K562 (cell line): ENCODE results near the gene PIH1D1. TPM values are rescaled to one million over a fixed set of nuclear protein-coding genes. Genes with fewer than 3 reads are reported as not detected.

Experiments used
- CHD7 ChIP-seq: fragments of 200-600 bp; sonication (generic); IDR thresholded peaks from one replicate; pipeline ENCODE4 v1.6.1; 2012; ENCODE audit warnings: mild to moderate bottlenecking, low read depth, low read length, inconsistent platforms
- ESRRA ChIP-seq: fragments of 450-650 bp; IDR thresholded peaks from 2 replicates; pipeline ENCODE4 v1.6.1; 2014; ENCODE audit warnings: low read depth, mild to moderate bottlenecking, moderate library complexity, borderline replicate concordance
- KDM4B ChIP-seq, 2 experiments: fragments of 450-650 bp in 1 of 2; sonication (generic) in 1 of 2; IDR thresholded peaks; 2 replicates each; pipeline ENCODE4 v1.6.1; 2016 to 2017; ENCODE audit warnings: borderline replicate concordance in 2 of 2, antibody characterized with exemption in 1 of 2, low read depth in 1 of 2, mild to moderate bottlenecking in 1 of 2
- PBX2 ChIP-seq, 2 experiments: IDR thresholded peaks in 1 of 2; conservative IDR thresholded peaks in 1 of 2; 2 replicates each; pipeline ENCODE4 v1.6.1; 2016; ENCODE audit warnings: low read depth in 2 of 2, mild to moderate bottlenecking in 1 of 2, missing compliant biosample characterization in 1 of 2, missing genetic modification characterization in 1 of 2, moderate library complexity in 1 of 2
- ZBTB11 ChIP-seq, 3 experiments: fragments of 200-800 bp in 1 of 3; fragments of 250-450 bp in 1 of 3; fragments of 450-650 bp in 1 of 3; sonication (Bioruptor Pico) in 1 of 3; sonication (Bioruptor generic) in 1 of 3; formaldehyde crosslinking in 1 of 3; IDR thresholded peaks; 2 replicates each; pipeline versions ENCODE4 v1.6.1 to v1.8.0; 2016 to 2022; ENCODE audit warnings: mild to moderate bottlenecking in 2 of 3, missing genetic modification characterization in 2 of 3, missing compliant biosample characterization in 1 of 3, moderate library complexity in 1 of 3
- ZNF75A ChIP-seq: fragments of 450-650 bp; formaldehyde crosslinking; IDR thresholded peaks from 2 replicates; pipeline ENCODE4 v1.4.0; 2020; ENCODE audit warnings: mild to moderate bottlenecking
- polyA plus RNA-seq, 8 experiments: library from polyadenylated mRNA; depleted of rRNA in 4 of 8; stranded (reverse) in 5 of 8; unstranded in 3 of 8; fragments of >200 nt; fragmentation: Nextera tagmentation in 2 of 8; fragmentation: Illumina TruSeq in 1 of 8; extraction: Ambion mirVana in 2 of 8; extraction: Trizol in 1 of 8; gene quantifications; 2 replicates each; pipeline versions ENCODE4 v1.2.1 to v1.2.3, GENCODE V29; 2011 to 2014; ENCODE audit warnings: inconsistent platforms in 1 of 8, missing spikeins in 1 of 8
- total RNA-seq, 7 experiments: library from RNA; depleted of rRNA in 6 of 7; stranded (reverse); fragments of >200 nt in 6 of 7; fragmentation: Illumina TruSeq in 2 of 7; extraction: Trizol in 2 of 7; gene quantifications; 2 replicates each; pipeline versions ENCODE4 v1.2.1 to v1.2.3, GENCODE V29; 2011 to 2021; ENCODE audit warnings: low replicate concordance in 1 of 7

PIH1D1 gene
- total and polyA plus RNA-seq, 9 of the 15 experiments (the other 6 are each of a cell fraction or from before 2014, with no cell fraction given) = 26.5 to 224 (median 137) TPM

GRCh38 chr19:49443366-49444099 is 8.1 kb downstream of the PIH1D1 start (continued):
- TF ChIP-seq KDM4B (IDR thresholded peaks at IDR 0.05; ENCODE audit: borderline replicate concordance in 2 of 2, low read depth in 1 of 2) (peak in 1 of 2 experiments; percentile 61; a peak in 1 of 4 replicates), ESRRA (peak; percentile 69; the same call in 1 of the 2 replicates), CHD7 (no peak), ZBTB11 (CRISPR knock-in tag; IDR thresholded peaks at IDR 0.05) (peak in 1 of 3 experiments; percentile 88; a peak in 2 of 6 replicates), PBX2 (CRISPR knock-in tag; IDR thresholded peaks at IDR 0.05; ENCODE audit: low read depth) (no peak), PBX2 (tag; conservative IDR thresholded peaks at IDR 0.05; ENCODE audit: low read depth) (no peak), ZNF75A (CRISPR knock-in tag) (no peak)
